GM12878 (cell line): Measurements from ENCODE around the gene GUCA2B. TPM values are rescaled to one million over a fixed set of nuclear protein-coding genes. Genes with fewer than 3 reads are reported as not detected.

ENCODE experiments used
- ATAC-seq: fragments of 200-7000 bp; cut with Tn5 transposase; 3 replicates; pipeline ENCODE4 v1.9.1; 2020; ENCODE audit warnings: mild to moderate bottlenecking, moderate library complexity
- BruUV-seq: library from RNA; stranded (reverse); fragments of 400-500 nt; replicated peaks from 2 replicates; lab custom pipeline; 2021; lab: Mats Ljungman, UMichigan
- CTCF ChIA-PET: fragments of 300-600 bp; sonication (Branson Sonifier 250); formaldehyde crosslinking; extraction: SDS; loops from one replicate; lab custom pipeline; 2021; ENCODE audit warnings: inconsistent platforms; lab: Yijun Ruan, JAX
- POLR2A ChIA-PET: fragments of 350-600 bp; formaldehyde crosslinking; extraction: SDS; loops from one replicate; lab custom pipeline; 2021; ENCODE audit warnings: inconsistent platforms; lab: Charles Lee
- RAD21 ChIA-PET: fragments of 300-600 bp; sonication (Branson Sonifier 250); formaldehyde crosslinking; loops from one replicate; lab custom pipeline; 2023; ENCODE audit warnings: antibody characterized with exemption; ENCODE audit not compliant: unreplicated experiment; lab: Charles Lee
- SMC1A ChIA-PET: fragments of 300-600 bp; sonication (Branson Sonifier 250); formaldehyde crosslinking; loops from one replicate; lab custom pipeline; 2023; ENCODE audit not compliant: unreplicated experiment, uncharacterized antibody; lab: Charles Lee
- DNase-seq: peaks from one replicate; pipeline ENCODE4 v3.0.0-alpha.2; 2011; ENCODE audit warnings: low read depth, low spot score
- FAIRE-seq: peaks from 3 replicates; lab custom pipeline; 2011; peaks lifted over from hg19 to GRCh38; lab: Jason Lieb, UNC
- H2AFZ ChIP-seq: 2 replicates; pipeline ENCODE4 v1.6.0; 2011; ENCODE audit warnings: low read depth, low read length, control low read depth; ENCODE audit not compliant: control insufficient read depth
- H3K27ac ChIP-seq: 2 replicates; pipeline ENCODE4 v1.5.1; 2011; ENCODE audit warnings: control low read depth; ENCODE audit not compliant: control insufficient read depth, insufficient read depth
- H3K27me3 ChIP-seq, 2 experiments: replicated peaks in 1 of 2; 2 replicates each; pipeline versions ENCODE4 v1.6.0 to v1.6.1; 2011; ENCODE audit warnings: low read length in 1 of 2; ENCODE audit not compliant: control insufficient read depth in 2 of 2, insufficient read depth in 2 of 2
- H3K36me3 ChIP-seq, 2 experiments: 2 replicates each; pipeline ENCODE4 v1.5.1; 2011; ENCODE audit warnings: low read length in 1 of 2; ENCODE audit not compliant: control insufficient read depth in 2 of 2, insufficient read depth in 2 of 2
- H3K4me1 ChIP-seq: 2 replicates; pipeline ENCODE4 v1.6.1; 2011; ENCODE audit warnings: mild to moderate bottlenecking, low read length, moderate library complexity, mixed read lengths; ENCODE audit not compliant: control insufficient read depth, insufficient read depth
- H3K4me2 ChIP-seq: 2 replicates; pipeline ENCODE4 v1.6.0; 2011; ENCODE audit warnings: control low read depth; ENCODE audit not compliant: control insufficient read depth, insufficient read depth
- H3K4me3 ChIP-seq: fragments of 200-600 bp; sonication (generic); 2 replicates; pipeline ENCODE4 v1.5.1; 2016
- H3K79me2 ChIP-seq: 2 replicates; pipeline ENCODE4 v1.6.0; 2011; ENCODE audit warnings: low read length; ENCODE audit not compliant: control insufficient read depth, insufficient read depth
- H3K9ac ChIP-seq: 2 replicates; pipeline ENCODE4 v1.8.0; 2011; ENCODE audit warnings: low read length, control low read depth, mixed read lengths; ENCODE audit not compliant: control insufficient read depth, insufficient read depth
- H3K9me3 ChIP-seq: replicated peaks from 3 replicates; pipeline ENCODE4 v1.5.1; 2011; ENCODE audit warnings: mild to moderate bottlenecking, low read length; ENCODE audit not compliant: control insufficient read depth, insufficient read depth
- H4K20me1 ChIP-seq: 2 replicates; pipeline ENCODE4 v1.6.0; 2011; ENCODE audit not compliant: control insufficient read depth, insufficient read depth
- BACH1 ChIP-seq: fragments of 450-650 bp; IDR thresholded peaks from 2 replicates; pipeline ENCODE4 v1.6.1; 2017; ENCODE audit warnings: mild to moderate bottlenecking, borderline replicate concordance
- BCL3 ChIP-seq: IDR thresholded peaks from 2 replicates; pipeline ENCODE4 v1.6.1; 2011; ENCODE audit warnings: borderline replicate concordance, low read depth, mild to moderate bottlenecking, moderate library complexity, low read length; ENCODE audit not compliant: insufficient read depth, poor library complexity, severe bottlenecking
- BHLHE40 ChIP-seq, 2 experiments: fragments of 450-650 bp in 1 of 2; IDR thresholded peaks; 2 replicates each; pipeline ENCODE4 v1.6.1; 2011 to 2017; ENCODE audit warnings: low read depth in 2 of 2, borderline replicate concordance in 1 of 2, improper control_type of control experiment in 1 of 2, low read length in 1 of 2, mild to moderate bottlenecking in 1 of 2
- DPF2 ChIP-seq: fragments of 450-650 bp; IDR thresholded peaks from 2 replicates; pipeline ENCODE4 v1.6.1; 2017; ENCODE audit warnings: mild to moderate bottlenecking
- EGR1 ChIP-seq, 2 experiments: IDR thresholded peaks; 1 replicate in 1 of 2; 2 replicates in 1 of 2; pipeline ENCODE4 v1.6.1; 2011 to 2012; ENCODE audit warnings: low read depth in 2 of 2, low read length in 2 of 2, borderline replicate concordance in 1 of 2, mild to moderate bottlenecking in 1 of 2, moderate library complexity in 1 of 2
- NR2C2 ChIP-seq: IDR thresholded peaks from 2 replicates; pipeline ENCODE4 v1.6.1; 2011; ENCODE audit warnings: borderline replicate concordance, low read depth; ENCODE audit not compliant: control insufficient read depth, insufficient read length
- PBX3 ChIP-seq: IDR thresholded peaks from 2 replicates; pipeline ENCODE4 v1.6.1; 2011; ENCODE audit warnings: mild to moderate bottlenecking, low read depth, low read length, moderate library complexity; ENCODE audit not compliant: insufficient replicate concordance
- PKNOX1 ChIP-seq: fragments of 450-650 bp; IDR thresholded peaks from 2 replicates; pipeline ENCODE4 v1.6.1; 2016; ENCODE audit warnings: mild to moderate bottlenecking
- POLR2AphosphoS2 ChIP-seq: IDR thresholded peaks from 2 replicates; pipeline ENCODE4 v1.6.1; 2011; ENCODE audit warnings: low read depth, mild to moderate bottlenecking, low read length, improper control_type of control experiment, moderate library complexity
- POU2F2 ChIP-seq: IDR thresholded peaks from 3 replicates; pipeline ENCODE4 v1.6.1; 2011; ENCODE audit warnings: low read depth, mild to moderate bottlenecking, low read length, borderline replicate concordance
- RBBP5 ChIP-seq: fragments of 200-600 bp; sonication (generic); conservative IDR thresholded peaks from 2 replicates; pipeline ENCODE4 v1.6.1; 2016
- TCF12 ChIP-seq: IDR thresholded peaks from 2 replicates; pipeline ENCODE4 v1.6.1; 2011; ENCODE audit warnings: low read depth, mild to moderate bottlenecking, low read length
- WGBS: methylation state at CpG from one replicate; pipeline ENCODE4 v1.1.6; 2016; ENCODE audit warnings: low lambda C conversion rate; ENCODE audit not compliant: insufficient replicate concordance, insufficient coverage; ENCODE audit errors: missing lambda C conversion rate; 5-methylcytosine and 5-hydroxymethylcytosine counted together
- in situ Hi-C: fragments of 300-500 bp; cut with MboI; formaldehyde crosslinking; loops from 9 replicates; pipeline ENCODE4 v1.14.3; 2018; ENCODE audit warnings: mixed read lengths
- intact Hi-C: fragments of 100-400 bp; cut with micrococcal nuclease; formaldehyde crosslinking; loops from one replicate; pipeline ENCODE4 v1.14.2; 2022; ENCODE audit not compliant: unreplicated experiment
- polyA plus RNA-seq, 11 experiments: library from polyadenylated mRNA; depleted of rRNA in 4 of 11; unstranded in 6 of 11; stranded (reverse) in 5 of 11; fragments of >200 nt; fragmentation: Nextera tagmentation in 4 of 11; fragmentation: Illumina TruSeq in 1 of 11; extraction: Ambion mirVana in 4 of 11; extraction: Trizol in 1 of 11; gene quantifications; 1 replicate in 1 of 11; 2 replicates in 10 of 11; pipeline versions ENCODE4 v1.2.1 to v1.2.3, GENCODE V29; 2011 to 2016; ENCODE audit warnings: inconsistent platforms in 2 of 11, missing spikeins in 2 of 11, low read depth in 1 of 11
- total RNA-seq, 4 experiments: library from RNA; depleted of rRNA in 3 of 4; stranded (reverse); fragments of >200 nt in 3 of 4; fragmentation: Illumina TruSeq in 1 of 4; extraction: Trizol in 1 of 4; gene quantifications; 2 replicates each; pipeline versions ENCODE4 v1.2.1 to v1.2.3, GENCODE V29; 2013 to 2021

GUCA2B gene
- total and polyA plus RNA-seq, 10 of the 15 experiments (the other 5 are each of a cell fraction or from before 2014, with no cell fraction given): not detected

- TF ChIP-seq POLR2AphosphoS2 (no peak), BACH1 (no peak), EGR1 (IDR thresholded peaks at IDR 0.05; ENCODE audit: borderline replicate concordance in 1 of 2, low read depth in 2 of 2, low read length in 2 of 2) (no peak)
These were observed 7.9 kb upstream of the GUCA2B start (continued) for GRCh38 chr1:42145389-42145716.

GRCh38 chr1:42145764-42146625 is 7.2 kb upstream of the GUCA2B start:
- Histone ChIP-seq H3K36me3 (no peaks in the 10 kb centered on the region), H3K79me2 (no peaks in the 10 kb centered on the region), H3K27me3 (no peaks in the 10 kb centered on the region), H3K9ac (no peak overlapping the region), H3K4me1 (no peaks in the 10 kb centered on the region), H3K27ac (no peak overlapping the region), H4K20me1 (peaks cover 2% of the 10 kb centered on the region; the same call in 1 of the 2 replicates), H3K4me3 (no peak overlapping the region), H3K4me2 (no peak overlapping the region), H2AFZ (no peak overlapping the region), H3K9me3 (no peaks in the 10 kb centered on the region)
- no peak for FAIRE-seq
- ChIA-PET POLR2A (no interaction called here), SMC1A (no interaction called here), CTCF (interaction anchor here (0.6 kb wide), 1 partner anchor 10 kb away, joined by 3 read pairs; no protein-coding TSS in a partner anchor), RAD21 (no interaction called here)
- DNase-seq: no peak
- intact Hi-C loops (loop anchor here (2.0 to 10.0 kb wide), 3 partner anchors 27 to 571 kb away; no protein-coding TSS in a partner anchor), in situ Hi-C loops (no loop called here)
- BruUV-seq: no TSS peak
- TF ChIP-seq PKNOX1 (no peak), BHLHE40 (IDR thresholded peaks at IDR 0.05; ENCODE audit: borderline replicate concordance in 1 of 2, low read depth in 2 of 2, low read length in 1 of 2) (no peak), BCL3 (peak; percentile 95), POU2F2 (no peak), NR2C2 (no peak), TCF12 (no peak), DPF2 (no peak), PBX3 (peak; percentile 54), RBBP5 (no peak)
- WGBS: 62% methylated on average over 28 of the region's 41 CpGs
- no peak for ATAC-seq
